ENCODE results near the gene PIP5K1C.
"Not testable (repeated sequence)": the region's sequence is repeated elsewhere in the genome, so short reads cannot be mapped to it uniquely, and the experiment has no call there.

The PIP5K1C gene

DNA sequence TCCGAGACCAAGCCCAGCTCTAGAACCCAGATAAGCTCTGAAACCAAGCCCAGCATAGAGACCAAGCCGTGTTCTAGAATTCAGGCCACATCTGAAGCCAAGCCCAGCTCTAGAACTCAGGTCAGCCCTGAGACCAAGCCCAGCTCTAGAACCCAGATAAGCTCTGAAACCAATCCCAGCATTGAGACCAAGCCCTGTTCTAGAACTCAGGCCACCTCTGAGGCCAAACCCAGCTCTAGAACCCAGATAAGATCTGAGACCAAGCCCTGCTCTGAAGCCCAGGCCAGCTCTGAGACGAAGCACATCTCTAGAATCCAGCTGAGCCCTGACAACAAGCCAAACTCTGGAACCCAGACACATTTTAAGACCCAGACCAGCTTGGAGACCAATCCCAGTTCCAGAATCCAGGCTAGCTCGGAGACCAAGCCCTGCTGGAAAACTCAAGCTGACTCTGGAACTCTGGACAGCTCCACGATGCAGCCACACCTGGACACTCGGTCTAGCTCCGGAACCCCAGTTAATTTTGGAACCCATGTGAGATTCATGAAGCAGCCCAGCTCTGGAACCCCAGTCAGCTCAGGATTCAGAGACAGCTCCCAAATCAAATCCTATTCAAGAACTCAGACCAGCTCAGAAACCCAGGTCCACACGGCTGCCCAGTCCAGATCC is 109.1 kb downstream of the PIP5K1C start:
- in situ Hi-C loops (cut with MboI; ENCODE audit: low sequenced_read_pairs, unreplicated experiment) = no loop called here
- no peak for DNase-seq (ENCODE audit: low spot score)
- TF ChIP-seq, protein P1, sequence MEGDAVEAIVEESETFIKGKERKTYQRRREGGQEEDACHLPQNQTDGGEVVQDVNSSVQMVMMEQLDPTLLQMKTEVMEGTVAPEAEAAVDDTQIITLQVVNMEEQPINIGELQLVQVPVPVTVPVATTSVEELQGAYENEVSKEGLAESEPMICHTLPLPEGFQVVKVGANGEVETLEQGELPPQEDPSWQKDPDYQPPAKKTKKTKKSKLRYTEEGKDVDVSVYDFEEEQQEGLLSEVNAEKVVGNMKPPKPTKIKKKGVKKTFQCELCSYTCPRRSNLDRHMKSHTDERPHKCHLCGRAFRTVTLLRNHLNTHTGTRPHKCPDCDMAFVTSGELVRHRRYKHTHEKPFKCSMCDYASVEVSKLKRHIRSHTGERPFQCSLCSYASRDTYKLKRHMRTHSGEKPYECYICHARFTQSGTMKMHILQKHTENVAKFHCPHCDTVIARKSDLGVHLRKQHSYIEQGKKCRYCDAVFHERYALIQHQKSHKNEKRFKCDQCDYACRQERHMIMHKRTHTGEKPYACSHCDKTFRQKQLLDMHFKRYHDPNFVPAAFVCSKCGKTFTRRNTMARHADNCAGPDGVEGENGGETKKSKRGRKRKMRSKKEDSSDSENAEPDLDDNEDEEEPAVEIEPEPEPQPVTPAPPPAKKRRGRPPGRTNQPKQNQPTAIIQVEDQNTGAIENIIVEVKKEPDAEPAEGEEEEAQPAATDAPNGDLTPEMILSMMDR (IDR thresholded peaks at IDR 0.05; ENCODE audit: borderline replicate concordance, control extremely low read depth, extremely low read depth, insufficient read depth, missing control alignments) = no peak

DNA sequence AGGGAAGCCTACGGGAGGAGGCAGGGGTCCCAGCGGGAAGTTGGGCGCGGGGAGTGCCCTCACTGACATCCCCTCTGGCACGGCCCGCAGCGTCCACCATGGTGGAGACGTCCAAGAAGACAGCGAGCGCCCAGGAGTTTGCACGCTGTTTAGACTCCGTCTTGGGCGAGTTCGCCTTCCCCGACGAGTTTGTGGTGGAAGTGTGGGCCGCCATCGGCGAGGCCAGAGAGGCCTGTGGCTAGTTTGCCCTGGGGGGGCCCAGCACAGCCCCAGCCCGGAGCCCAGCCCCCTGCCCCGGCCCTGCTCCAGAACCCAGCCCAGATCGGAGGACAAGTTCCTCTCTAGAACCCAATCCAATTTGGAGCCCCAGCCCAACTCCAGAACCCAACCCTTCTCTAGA is 110.3 kb downstream of the PIP5K1C start:
- TF ChIP-seq, protein P1 (IDR thresholded peaks at IDR 0.05; ENCODE audit: borderline replicate concordance, control extremely low read depth, extremely low read depth, insufficient read depth, missing control alignments) = no peak
- in situ Hi-C loops (cut with MboI; ENCODE audit: low sequenced_read_pairs, unreplicated experiment) = no loop called here
- DNase-seq (ENCODE audit: low spot score) = no peak

DNA sequence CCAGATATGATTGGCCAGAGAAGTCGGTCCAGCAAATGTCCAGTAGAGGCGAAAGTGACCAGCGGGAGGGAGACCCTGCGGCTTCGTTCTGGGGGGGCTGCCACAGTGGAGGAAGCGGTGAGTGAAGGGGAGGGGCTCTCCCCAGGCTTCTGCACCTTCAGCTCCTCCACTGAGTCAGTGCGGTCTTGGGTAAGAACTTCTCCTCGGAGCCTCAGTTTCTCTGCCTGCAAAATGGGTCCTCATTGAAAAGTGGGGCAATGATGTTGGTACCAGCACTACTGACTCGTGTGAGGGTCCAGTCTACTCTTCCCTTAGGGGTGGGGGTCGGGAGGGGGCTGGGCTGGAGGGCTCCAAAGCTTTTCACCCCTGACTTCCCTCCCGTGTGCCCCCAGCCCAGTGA is 110.8 kb downstream of the PIP5K1C start:
- DNase-seq (ENCODE audit: low spot score) = no peak
- TF ChIP-seq, protein P1 (IDR thresholded peaks at IDR 0.05; ENCODE audit: borderline replicate concordance, control extremely low read depth, extremely low read depth, insufficient read depth, missing control alignments) = no peak
- in situ Hi-C loops (cut with MboI; ENCODE audit: low sequenced_read_pairs, unreplicated experiment) = no loop called here

DNA sequence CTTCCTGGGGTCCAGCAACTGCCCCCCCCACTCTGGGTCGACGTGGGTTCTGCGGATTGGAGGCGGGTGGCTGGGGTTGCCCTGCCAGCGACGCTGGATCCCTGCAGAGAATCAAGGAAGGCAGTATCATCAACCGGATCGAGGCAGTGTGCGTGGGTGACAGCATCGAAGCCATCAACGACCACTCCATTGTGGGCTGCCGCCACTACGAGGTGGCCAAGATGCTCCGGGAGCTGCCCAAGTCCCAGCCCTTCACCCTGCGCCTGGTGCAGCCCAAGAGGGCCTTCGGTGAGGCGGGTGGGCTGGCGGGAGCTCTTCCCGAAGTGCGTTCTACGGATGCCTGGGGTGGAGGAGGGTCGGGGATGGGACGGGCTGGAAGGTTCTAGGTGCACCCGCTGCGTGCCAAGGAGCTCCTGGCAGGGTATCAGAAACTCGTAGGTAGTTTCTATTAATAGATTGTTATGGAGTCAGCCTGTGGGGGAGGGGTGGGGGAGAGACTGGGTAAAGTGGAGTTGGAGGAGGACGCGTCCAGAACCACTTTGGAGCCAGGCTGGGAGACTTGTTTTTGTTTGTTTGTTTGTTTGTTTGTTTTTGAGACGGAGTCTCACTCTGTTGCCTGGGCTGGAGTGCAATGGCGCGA is 113.4 kb downstream of the PIP5K1C start:
- TF ChIP-seq, protein P1 (IDR thresholded peaks at IDR 0.05; ENCODE audit: borderline replicate concordance, control extremely low read depth, extremely low read depth, insufficient read depth, missing control alignments) = no peak
- DNase-seq (ENCODE audit: low spot score) = no peak
- in situ Hi-C loops (cut with MboI; ENCODE audit: low sequenced_read_pairs, unreplicated experiment) = no loop called here

DNA sequence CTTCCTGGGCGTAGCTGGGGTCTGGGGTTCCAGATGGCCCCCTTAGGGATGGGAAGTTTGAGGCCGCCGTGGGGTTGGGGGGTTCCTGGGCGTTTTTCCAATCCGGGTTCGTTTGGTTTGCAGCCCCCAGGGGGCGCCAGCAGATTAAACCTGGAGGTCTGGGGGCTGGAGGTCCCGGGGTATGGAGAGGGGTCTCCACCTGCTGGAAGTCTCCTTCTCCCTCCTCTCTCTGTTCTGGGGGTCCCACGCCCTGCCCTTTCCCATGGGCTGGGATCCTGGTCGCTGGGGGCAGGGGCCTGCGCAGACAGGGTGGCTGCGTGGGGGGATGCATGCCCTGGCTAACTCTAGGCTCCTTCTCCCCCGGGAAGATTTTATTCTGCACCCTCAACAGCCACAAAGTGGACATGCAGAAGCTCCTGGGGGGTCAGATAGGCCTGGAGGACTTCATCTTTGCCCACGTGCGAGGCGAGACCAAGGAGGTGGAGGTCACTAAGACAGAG is 114.1 kb downstream of the PIP5K1C start:
- in situ Hi-C loops (cut with MboI; ENCODE audit: low sequenced_read_pairs, unreplicated experiment) = no loop called here
- DNase-seq (ENCODE audit: low spot score) = peak; percentile 81
- TF ChIP-seq, protein P1 (IDR thresholded peaks at IDR 0.05; ENCODE audit: borderline replicate concordance, control extremely low read depth, extremely low read depth, insufficient read depth, missing control alignments) = peak; percentile 38

DNA sequence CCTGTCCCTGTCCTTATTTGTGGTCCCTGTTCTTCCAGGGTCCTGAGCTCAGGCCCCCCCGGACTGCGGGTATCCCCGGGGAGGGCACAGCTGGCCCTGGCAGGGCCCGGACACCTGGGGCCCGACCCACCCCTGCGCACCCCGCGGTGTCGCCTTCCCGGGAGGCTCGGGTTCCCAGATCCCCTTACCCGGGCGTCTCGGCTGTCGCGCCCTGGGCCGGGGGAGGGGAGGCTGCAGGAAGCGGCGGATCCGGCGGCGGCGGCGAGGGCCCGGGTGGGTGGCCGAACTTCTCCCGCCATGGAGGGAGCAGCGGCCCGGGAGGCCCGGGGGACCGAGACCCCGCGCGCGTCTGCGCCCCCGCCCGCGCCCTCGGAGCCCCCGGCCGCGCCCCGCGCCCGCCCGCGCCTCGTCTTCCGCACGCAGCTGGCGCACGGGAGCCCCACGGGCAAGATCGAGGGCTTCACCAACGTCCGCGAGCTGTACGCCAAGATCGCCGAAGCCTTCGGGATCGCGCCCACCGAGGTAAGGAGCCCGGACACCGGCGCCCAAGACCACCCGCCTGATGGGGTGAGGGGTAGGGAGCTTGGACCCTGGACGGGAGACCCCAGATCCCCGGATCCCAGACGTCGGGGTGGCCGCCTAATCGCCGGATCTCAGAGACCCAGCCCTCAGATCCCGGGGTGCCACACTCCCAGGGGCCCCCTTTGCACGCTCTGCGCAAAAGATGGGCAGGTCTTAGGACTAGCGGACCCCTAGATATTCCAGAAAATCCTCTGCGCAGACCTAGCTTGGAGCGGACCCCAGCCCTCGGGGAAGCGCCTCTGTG is 114.8 kb downstream of the PIP5K1C start, which contains the start of gene GIPC3:
TSS of gene GIPC3 (plus strand) at position 178 of the 826 bp plus-strand sequence. CDS start at position 298, 120 bp downstream.
- TF ChIP-seq, protein P1 (IDR thresholded peaks at IDR 0.05; ENCODE audit: borderline replicate concordance, control extremely low read depth, extremely low read depth, insufficient read depth, missing control alignments) = no peak
- in situ Hi-C loops (cut with MboI; ENCODE audit: low sequenced_read_pairs, unreplicated experiment) = no loop called here
- no peak for DNase-seq (ENCODE audit: low spot score)

DNA sequence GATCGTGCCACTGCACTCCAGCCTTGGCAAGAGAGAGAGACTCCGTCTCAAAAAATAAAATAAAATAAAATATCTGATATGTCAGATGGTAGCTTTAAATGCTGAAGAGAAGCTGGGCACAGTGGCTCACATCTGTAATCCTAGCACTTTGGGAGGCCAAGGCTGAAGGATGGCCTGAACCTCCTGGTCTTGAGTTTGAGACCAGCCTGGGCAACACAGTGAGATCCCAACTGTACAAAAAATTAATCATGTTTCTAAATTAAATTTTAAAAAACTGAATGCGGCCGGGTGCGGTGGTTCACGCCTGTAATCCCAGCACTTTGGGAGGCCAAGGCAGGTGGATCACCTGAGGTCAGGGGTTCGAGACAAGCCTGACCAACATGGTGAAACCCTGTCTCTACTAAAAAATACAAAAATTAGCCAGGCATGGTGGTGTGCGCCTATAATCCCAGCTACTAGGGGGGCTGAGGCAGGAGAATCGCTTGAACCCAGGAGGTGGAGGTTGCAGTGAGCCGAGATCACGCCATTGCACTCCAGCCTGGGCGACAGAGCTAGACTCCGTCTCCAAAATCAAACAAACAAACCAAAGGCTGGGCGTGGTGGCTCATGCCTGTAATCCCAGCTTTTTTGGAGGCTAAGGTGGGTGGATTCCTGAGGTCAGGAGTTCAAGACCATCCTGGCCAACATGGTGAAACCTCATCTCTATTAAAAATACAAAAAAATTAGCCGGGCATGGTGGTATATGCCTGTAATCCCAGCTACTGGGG is 116.0 kb downstream of the PIP5K1C start:
- in situ Hi-C loops (cut with MboI; ENCODE audit: low sequenced_read_pairs, unreplicated experiment); DNase-seq (ENCODE audit: low spot score): not testable (repeated sequence)

DNA sequence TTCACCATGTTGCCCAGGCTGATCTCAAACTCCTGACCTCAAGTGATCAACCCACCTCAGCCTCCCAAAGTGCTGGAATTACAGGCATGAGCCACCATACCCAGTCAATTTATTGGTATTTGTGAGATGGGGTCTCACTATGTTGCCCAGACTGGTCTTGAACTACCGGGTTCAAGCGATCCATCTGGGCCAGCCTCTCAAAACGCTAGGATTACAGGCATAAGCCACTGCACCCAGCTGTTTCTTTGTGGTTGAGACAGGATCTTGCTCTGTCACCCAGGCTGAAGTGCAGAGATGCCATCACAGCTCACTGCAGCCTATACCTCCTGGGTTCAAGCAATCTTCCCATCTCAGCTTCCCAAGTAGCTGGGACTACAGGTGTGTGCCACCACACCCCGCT is 118.5 kb downstream of the PIP5K1C start:
- in situ Hi-C loops (cut with MboI; ENCODE audit: low sequenced_read_pairs, unreplicated experiment); DNase-seq (ENCODE audit: low spot score): not testable (repeated sequence)
